Thoracic aorta (tissue), 2 donors: ENCODE results near the gene ACOT8. TPM values are rescaled to one million over a fixed set of nuclear protein-coding genes. Genes with fewer than 3 reads are reported as not detected.
"Not testable (repeated sequence)": the region's sequence is repeated elsewhere in the genome, so short reads cannot be mapped to it uniquely, and the experiment has no call there.

ENCODE experiments used
- ATAC-seq: fragments of 150-250 bp; one replicate; pipeline ENCODE4 v1.8.0; 2017; ENCODE audit warnings: low read depth; ENCODE audit not compliant: insufficient number of reproducible peaks, low FRiP score
- DNase-seq: peaks from one replicate; pipeline ENCODE4 v3.0.0-alpha.2; 2020; ENCODE audit warnings: low spot score
- H3K27ac ChIP-seq, 2 donors: fragments of 200-600 bp; sonication (generic); 1 replicate in 1 of 2; 2 replicates in 1 of 2; pipeline ENCODE4 v1.5.1; 2016; ENCODE audit warnings: mild to moderate bottlenecking in 2 of 2, moderate library complexity in 2 of 2
- H3K27me3 ChIP-seq: fragments of 200-600 bp; sonication (generic); replicated peaks from 2 replicates; pipeline ENCODE4 v1.6.0; 2016; ENCODE audit warnings: mild to moderate bottlenecking; ENCODE audit not compliant: insufficient read depth
- H3K36me3 ChIP-seq: fragments of 200-600 bp; sonication (generic); one replicate; pipeline ENCODE4 v1.5.1; 2016
- H3K4me1 ChIP-seq, 2 donors: fragments of 200-600 bp; sonication (generic); 1 replicate in 1 of 2; 2 replicates in 1 of 2; pipeline versions ENCODE4 v1.5.1 to v1.6.0; 2016; ENCODE audit warnings: low read depth in 2 of 2, mild to moderate bottlenecking in 1 of 2; ENCODE audit not compliant: control insufficient read depth in 1 of 2
- H3K4me3 ChIP-seq: fragments of 200-600 bp; sonication (generic); 2 replicates; pipeline ENCODE4 v1.5.1; 2016; ENCODE audit warnings: mild to moderate bottlenecking
- H3K9me3 ChIP-seq: fragments of 200-600 bp; sonication (generic); 2 replicates; pipeline ENCODE4 v1.5.1; 2016
- CTCF ChIP-seq: fragments of 200-600 bp; sonication (generic); IDR thresholded peaks from one replicate; pipeline ENCODE4 v1.5.1; 2019; ENCODE audit warnings: antibody characterized with exemption
- total RNA-seq, 2 donors: library from RNA; depleted of rRNA; stranded (reverse); fragments of >200 nt; gene quantifications; one replicate each; pipeline versions ENCODE4 v1.1.0 to v1.2.3, GENCODE V29; 2016

The ACOT8 gene
- total RNA-seq: 10 to 100 TPM; 20.5 to 45.2 TPM

- peaks cover 28 to 40% of the 10 kb centered on the region in 2 donors for H3K4me1 ChIP-seq
Observed at GRCh38 chr20:45857114-45857881, at the start of gene ACOT8, which contains the start of gene ZSWIM3. Gene ACOT8, minus strand, starts transcription at chr20:45857392. Its CDS starts 77 bp downstream, at chr20:45857315. Gene ZSWIM3, plus strand, starts transcription at chr20:45857614. Its CDS starts 212 bp downstream, at chr20:45857826.

GRCh38 chr20:45905505-45906079 lies 48.4 kb upstream of the ACOT8 start:
- H3K4me3 ChIP-seq: no peak overlapping the region
- no peak overlapping the region for H3K27ac ChIP-seq
- no peaks in the 10 kb centered on the region for H3K27me3 ChIP-seq
- H3K36me3 ChIP-seq: no peaks in the 10 kb centered on the region
- DNase-seq (no peak), ATAC-seq (no peak)
- H3K4me1 ChIP-seq: peaks cover 0 to 5% of the 10 kb centered on the region in 2 donors
- no peaks in the 10 kb centered on the region for H3K9me3 ChIP-seq
- TF ChIP-seq CTCF: no peak

More at GRCh38 chr20:45857114-45857881, at the start of gene ACOT8, which contains the start of gene ZSWIM3:
- Histone ChIP-seq H3K27ac (peak within 1 kb of the TSS; percentile 70 to 81), H3K36me3 (peaks cover 5% of the 10 kb centered on the region), H3K27me3 (no peaks in the 10 kb centered on the region), H3K4me3 (peak within 1 kb of the TSS; percentile 97), H3K9me3 (no peaks in the 10 kb centered on the region)
- peak; percentile 100 for DNase-seq
- ATAC-seq: peak; percentile 100
- no peak for TF ChIP-seq CTCF

GRCh38 chr20:45904583-45905504 lies 47.7 kb upstream of the ACOT8 start:
- H3K36me3 ChIP-seq: no peaks in the 10 kb centered on the region
- no peak for TF ChIP-seq CTCF
- DNase-seq (no peak), ATAC-seq (no peak)
- no peaks in the 10 kb centered on the region for H3K9me3 ChIP-seq
- no peaks in the 10 kb centered on the region for H3K27me3 ChIP-seq
- H3K4me1 ChIP-seq: no peaks in the 10 kb centered on the region
- no peak overlapping the region for H3K4me3 ChIP-seq
- no peak overlapping the region for H3K27ac ChIP-seq

GRCh38 chr20:45902199-45902701 lies 45.1 kb upstream of the ACOT8 start:
- ATAC-seq: no peak

GRCh38 chr20:45901332-45901731 lies 44.1 kb upstream of the ACOT8 start:
- not testable (repeated sequence) for DNase-seq, H3K27ac ChIP-seq, H3K27me3 ChIP-seq, ATAC-seq, H3K9me3 ChIP-seq, H3K4me1 ChIP-seq, H3K4me3 ChIP-seq
- peaks cover 17% of the 10 kb centered on the region for H3K36me3 ChIP-seq

More at GRCh38 chr20:45902199-45902701, 45.1 kb upstream of the ACOT8 start:
- H3K4me1 ChIP-seq: no peaks in the 10 kb centered on the region
- DNase-seq: no peak
- no peaks in the 10 kb centered on the region for H3K9me3 ChIP-seq
- TF ChIP-seq CTCF: no peak
- H3K27ac ChIP-seq: no peak overlapping the region
- H3K27me3 ChIP-seq: no peaks in the 10 kb centered on the region
- H3K36me3 ChIP-seq: peaks cover 17% of the 10 kb centered on the region
- no peak overlapping the region for H3K4me3 ChIP-seq
